Panc1 (cell line): ENCODE results near the gene PAX5.

Experiments used
- CTCF ChIP-seq: fragments of 450-650 bp; IDR thresholded peaks from 2 replicates; pipeline ENCODE4 v1.5.1; 2017; ENCODE audit warnings: mild to moderate bottlenecking
- POLR2AphosphoS5 ChIP-seq: IDR thresholded peaks from 2 replicates; pipeline ENCODE4 v1.6.1; 2012; ENCODE audit warnings: mild to moderate bottlenecking, low read depth, low read length, moderate library complexity
- SIN3A ChIP-seq: IDR thresholded peaks from 2 replicates; pipeline ENCODE4 v1.6.1; 2012; ENCODE audit warnings: low read depth, mild to moderate bottlenecking, low read length, moderate library complexity, borderline replicate concordance; ENCODE audit not compliant: insufficient read depth
- TCF7L2 ChIP-seq: IDR thresholded peaks from 2 replicates; pipeline ENCODE4 v1.6.1; 2011; ENCODE audit warnings: mild to moderate bottlenecking, low read depth, low read length, inconsistent platforms

DNA sequence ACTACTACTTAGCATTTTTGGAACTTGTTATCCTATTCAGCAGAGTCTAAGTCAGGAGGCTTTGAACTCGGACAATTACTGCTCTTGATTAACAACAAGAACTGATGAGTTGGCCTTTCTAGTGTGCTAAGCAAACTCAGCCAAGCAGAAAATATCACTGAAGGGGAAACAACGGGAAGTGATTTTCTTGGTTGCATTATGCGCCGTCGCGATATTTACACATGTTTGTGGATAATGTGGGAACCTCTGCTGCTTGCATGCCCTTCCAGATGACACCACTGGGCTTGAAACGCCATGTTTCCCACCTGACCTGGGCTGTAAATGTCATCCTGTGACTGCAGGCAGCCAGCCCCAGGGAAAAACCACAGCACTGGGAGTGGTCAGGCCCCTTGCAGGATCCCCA is 205.5 kb downstream of the PAX5 start:
- TF ChIP-seq CTCF, result no peak
- no peak for TF ChIP-seq POLR2AphosphoS5
- TF ChIP-seq TCF7L2, result no peak
- no peak for TF ChIP-seq SIN3A
